Esophagus squamous epithelium (tissue), 5 donors: ENCODE results near the gene NOP10. TPM values are rescaled to one million over a fixed set of nuclear protein-coding genes. Genes with fewer than 3 reads are reported as not detected.

Experiments
- DNase-seq: peaks from one replicate; lab custom pipeline; 2025; lab: John Stamatoyannopoulos, UW
- H3K27ac ChIP-seq, 4 donors: fragments of 200-600 bp; sonication (generic); one replicate each; pipeline ENCODE4 v1.5.1; 2016 to 2019; ENCODE audit warnings: mild to moderate bottlenecking in 1 of 4
- H3K27me3 ChIP-seq, 4 donors: fragments of 200-600 bp; sonication (generic); 1 replicate in 3 of 4; 2 replicates in 1 of 4; pipeline versions ENCODE4 v1.5.1 to v1.6.0; 2017 to 2021; ENCODE audit warnings: antibody characterized with exemption in 1 of 4
- H3K36me3 ChIP-seq, 3 donors: fragments of 200-600 bp; sonication (generic); one replicate each; pipeline ENCODE4 v1.5.1; 2016 to 2019
- H3K4me1 ChIP-seq, 3 donors: fragments of 200-600 bp; sonication (generic); one replicate each; pipeline ENCODE4 v1.5.1; 2017 to 2019
- H3K4me3 ChIP-seq, 4 donors: fragments of 200-600 bp; sonication (generic); 1 replicate in 3 of 4; 2 replicates in 1 of 4; pipeline ENCODE4 v1.5.1; 2016 to 2019; ENCODE audit warnings: mild to moderate bottlenecking in 2 of 4, moderate library complexity in 1 of 4
- H3K9me3 ChIP-seq, 3 donors: fragments of 200-600 bp; sonication (generic); one replicate each; pipeline ENCODE4 v1.5.1; 2016 to 2019
- CTCF ChIP-seq, 6 experiments: fragments of 450-650 bp in 4 of 6; fragments of 200-600 bp in 2 of 6; sonication (generic) in 2 of 6; IDR thresholded peaks; one replicate each; pipeline ENCODE4 v1.5.1; 2016 to 2019; ENCODE audit warnings: antibody characterized with exemption in 6 of 6, mild to moderate bottlenecking in 4 of 6, moderate library complexity in 4 of 6
- POLR2A ChIP-seq, 4 donors: fragments of 450-650 bp; IDR thresholded peaks; one replicate each; pipeline ENCODE4 v1.6.1; 2017; ENCODE audit warnings: antibody characterized with exemption in 4 of 4, mild to moderate bottlenecking in 4 of 4, moderate library complexity in 3 of 4
- WGBS, 2 donors: methylation state at CpG; one replicate each; pipeline ENCODE4 v1.1.5; 2018; 5-methylcytosine and 5-hydroxymethylcytosine counted together
- intact Hi-C: fragments of 100-400 bp; cut with DNase I; formaldehyde crosslinking; loops from one replicate; pipeline ENCODE4 v1.15.0; 2022
- total RNA-seq, 4 donors: library from RNA; depleted of rRNA; stranded (reverse); fragments of >200 nt; gene quantifications; one replicate each; pipeline ENCODE4 v1.1.0, GENCODE V29; 2016
- donor health status: DM: yes; HTN: yes; CAD: no.

Gene NOP10
- total RNA-seq, 4 donors from 2014 or later = 132 to 213 (median 176) TPM

GRCh38 chr15:34324933-34325332, 18.0 kb downstream of the NOP10 start:
- no peak for DNase-seq
- 89 to 95% methylated on average over 1 of the region's 1 CpG for WGBS, 2 donors
- TF ChIP-seq CTCF (IDR thresholded peaks at IDR 0.05) (no peak), POLR2A (IDR thresholded peaks at IDR 0.05) (no peak)
- no peak overlapping the region for H3K4me3 ChIP-seq
- no peaks in the 10 kb centered on the region for H3K36me3 ChIP-seq
- no peak overlapping the region for H3K27ac ChIP-seq
- no peaks in the 10 kb centered on the region for H3K9me3 ChIP-seq
- peaks cover 0 to 10% (median 0%) of the 10 kb centered on the region in 3 donors for H3K4me1 ChIP-seq
- intact Hi-C loops = no loop called here
- no peaks in the 10 kb centered on the region for H3K27me3 ChIP-seq

- no peak for TF ChIP-seq CTCF (IDR thresholded peaks at IDR 0.05)
- intact Hi-C loops = no loop called here
- Histone ChIP-seq H3K36me3 (no peaks in the 10 kb centered on the region), H3K27me3 (no peaks in the 10 kb centered on the region), H3K9me3 (no peaks in the 10 kb centered on the region), H3K4me1 (peaks cover 0 to 25% (median 3%) of the 10 kb centered on the region in 3 donors), H3K27ac (no peak overlapping the region), H3K4me3 (no peak overlapping the region)
- no peak for DNase-seq
- WGBS, 2 donors = 96 to 97% methylated on average over 9 of the region's 10 CpGs
Measured at GRCh38 chr15:34323217-34323616, 19.7 kb downstream of the NOP10 start.

- no peak for DNase-seq
- H3K4me3 ChIP-seq = peak overlapping the region; percentile 36 to 70 (median 56)
- no peak for TF ChIP-seq CTCF (IDR thresholded peaks at IDR 0.05)
- peak in 3 of 4 donors; percentile 54 to 56 (median 56) for TF ChIP-seq POLR2A (IDR thresholded peaks at IDR 0.05)
- H3K27ac ChIP-seq = peak overlapping the region; percentile 75 to 89 (median 88)
- H3K9me3 ChIP-seq = no peaks in the 10 kb centered on the region
- H3K36me3 ChIP-seq = peaks cover 0 to 15% (median 0%) of the 10 kb centered on the region in 3 donors
- no peaks in the 10 kb centered on the region for H3K27me3 ChIP-seq
- intact Hi-C loops = no loop called here
- peaks cover 3 to 61% (median 4%) of the 10 kb centered on the region in 3 donors for H3K4me1 ChIP-seq
- 6 to 10% methylated on average over 9 to 10 of the region's 10 CpGs for WGBS, 2 donors
Measured at GRCh38 chr15:34318277-34319079, 24.5 kb downstream of the NOP10 start.

- Histone ChIP-seq H3K27me3 (no peaks in the 10 kb centered on the region), H3K36me3 (peaks cover 0 to 33% (median 0%) of the 10 kb centered on the region in 3 donors), H3K4me3 (no peak overlapping the region), H3K27ac (no peak overlapping the region), H3K9me3 (no peaks in the 10 kb centered on the region), H3K4me1 (peaks cover 3 to 54% (median 4%) of the 10 kb centered on the region in 3 donors)
- TF ChIP-seq POLR2A (IDR thresholded peaks at IDR 0.05) = no peak
- no peak for DNase-seq
- whole genome bisulfite sequencing, 2 donors = 61 to 87% methylated on average over 3 of the region's 3 CpGs
- intact Hi-C loops = no loop called here
Measured at GRCh38 chr15:34314491-34315490, 28.1 kb downstream of the NOP10 start.

GRCh38 chr15:34311563-34311962, 31.4 kb downstream of the NOP10 start:
- no peak for DNase-seq
- intact Hi-C loops = no loop called here
- 85 to 91% methylated on average over 1 of the region's 1 CpG for WGBS, 2 donors
- H3K36me3 ChIP-seq = peaks cover 0 to 45% (median 0%) of the 10 kb centered on the region in 3 donors
- peaks cover 0 to 23% (median 0%) of the 10 kb centered on the region in 3 donors for H3K4me1 ChIP-seq
- no peaks in the 10 kb centered on the region for H3K9me3 ChIP-seq
- TF ChIP-seq CTCF (IDR thresholded peaks at IDR 0.05) = no peak
- no peak for TF ChIP-seq POLR2A (IDR thresholded peaks at IDR 0.05)
- H3K4me3 ChIP-seq = no peak overlapping the region
- no peaks in the 10 kb centered on the region for H3K27me3 ChIP-seq
- H3K27ac ChIP-seq = no peak overlapping the region
